Mesenchymal stem cell (in vitro differentiated cells and primary cell): ENCODE data around the gene AVPI1.

Source experiments
- DNase-seq: peaks from one replicate; pipeline ENCODE4 v3.0.0-alpha.2; 2013
- H2AFZ ChIP-seq: one replicate; pipeline ENCODE4 v1.6.1; 2013; ENCODE audit warnings: low read depth, mild to moderate bottlenecking, control low read depth, inconsistent platforms, low read length, moderate library complexity
- H2AK5ac ChIP-seq: 2 replicates; pipeline ENCODE4 v1.6.1; 2013; ENCODE audit warnings: low read length, moderate library complexity, mild to moderate bottlenecking, inconsistent platforms; ENCODE audit not compliant: severe bottlenecking
- H2BK120ac ChIP-seq: one replicate; pipeline ENCODE4 v1.6.1; 2013; ENCODE audit warnings: low read depth, mild to moderate bottlenecking, inconsistent platforms, low read length, moderate library complexity
- H2BK12ac ChIP-seq, 2 experiments: one replicate each; pipeline ENCODE4 v1.6.1; 2013; ENCODE audit warnings: inconsistent platforms in 2 of 2, low read length in 2 of 2, mild to moderate bottlenecking in 2 of 2, moderate library complexity in 2 of 2, control low read depth in 1 of 2
- H2BK15ac ChIP-seq: one replicate; pipeline ENCODE4 v1.6.1; 2013; ENCODE audit warnings: mild to moderate bottlenecking, low read depth, inconsistent platforms; ENCODE audit not compliant: poor library complexity, severe bottlenecking
- H2BK5ac ChIP-seq: 2 replicates; pipeline ENCODE4 v1.6.1; 2013; ENCODE audit warnings: low read depth, mild to moderate bottlenecking, low read length, control low read depth, inconsistent platforms; ENCODE audit not compliant: poor library complexity, severe bottlenecking
- H3K14ac ChIP-seq, 2 experiments: one replicate each; pipeline ENCODE4 v1.6.1; 2013; ENCODE audit warnings: inconsistent platforms in 2 of 2, low read length in 2 of 2, control low read depth in 1 of 2, mild to moderate bottlenecking in 1 of 2, moderate library complexity in 1 of 2
- H3K18ac ChIP-seq, 2 experiments: one replicate each; pipeline ENCODE4 v1.6.1; 2013; ENCODE audit warnings: inconsistent platforms in 2 of 2, low read length in 2 of 2, control low read depth in 1 of 2, low read depth in 1 of 2, mild to moderate bottlenecking in 1 of 2
- H3K23ac ChIP-seq, 2 experiments: one replicate each; pipeline ENCODE4 v1.6.1; 2013; ENCODE audit warnings: inconsistent platforms in 2 of 2, low read length in 2 of 2, mild to moderate bottlenecking in 2 of 2, moderate library complexity in 2 of 2, control low read depth in 1 of 2
- H3K27ac ChIP-seq: 2 replicates; pipeline ENCODE4 v1.5.1; 2013; ENCODE audit warnings: mild to moderate bottlenecking, moderate library complexity, low read length, control low read depth, inconsistent platforms; ENCODE audit not compliant: poor library complexity, severe bottlenecking
- H3K27me3 ChIP-seq, 2 experiments: 2 replicates each; pipeline versions ENCODE4 v1.6.1 to v1.7.0; 2013; ENCODE audit warnings: low read length in 2 of 2, mild to moderate bottlenecking in 2 of 2, moderate library complexity in 2 of 2, control low read depth in 1 of 2, inconsistent platforms in 1 of 2; ENCODE audit not compliant: control insufficient read depth in 1 of 2, insufficient read depth in 1 of 2
- H3K36me3 ChIP-seq, 2 experiments: 2 replicates each; pipeline versions ENCODE4 v1.6.1 to v1.7.0; 2013; ENCODE audit warnings: low read length in 2 of 2, control low read depth in 1 of 2, inconsistent platforms in 1 of 2, low read depth in 1 of 2, mild to moderate bottlenecking in 1 of 2; ENCODE audit not compliant: insufficient read depth in 2 of 2, control insufficient read depth in 1 of 2
- H3K4ac ChIP-seq, 2 experiments: one replicate each; pipeline ENCODE4 v1.6.1; 2013; ENCODE audit warnings: inconsistent platforms in 2 of 2, low read length in 2 of 2, mild to moderate bottlenecking in 2 of 2, moderate library complexity in 2 of 2, control low read depth in 1 of 2, low read depth in 1 of 2
- H3K4me1 ChIP-seq: 2 replicates; pipeline ENCODE4 v1.6.1; 2013; ENCODE audit warnings: low read depth, low read length, control low read depth; ENCODE audit not compliant: control insufficient read depth, insufficient read depth
- H3K4me2 ChIP-seq: 2 replicates; pipeline ENCODE4 v1.6.1; 2013; ENCODE audit warnings: low read length, mild to moderate bottlenecking, inconsistent platforms; ENCODE audit not compliant: poor library complexity, severe bottlenecking
- H3K4me3 ChIP-seq, 2 experiments: 2 replicates each; pipeline versions ENCODE4 v1.5.1 to v1.7.0; 2013; ENCODE audit warnings: low read length in 2 of 2, mild to moderate bottlenecking in 2 of 2, control low read depth in 1 of 2, low read depth in 1 of 2; ENCODE audit not compliant: insufficient read depth in 1 of 2
- H3K79me1 ChIP-seq: replicated peaks from 2 replicates; pipeline ENCODE4 v1.6.1; 2013; ENCODE audit warnings: mild to moderate bottlenecking, control low read depth, low read length, inconsistent platforms; ENCODE audit not compliant: poor library complexity, severe bottlenecking
- H3K9ac ChIP-seq: 2 replicates; pipeline ENCODE4 v1.7.0; 2013; ENCODE audit warnings: mild to moderate bottlenecking, low read length, moderate library complexity
- H3K9me3 ChIP-seq: 2 replicates; pipeline ENCODE4 v1.7.0; 2013; ENCODE audit warnings: mild to moderate bottlenecking, low read length; ENCODE audit not compliant: control insufficient read depth
- H4K8ac ChIP-seq: one replicate; pipeline ENCODE4 v1.6.1; 2013; ENCODE audit warnings: inconsistent platforms, mild to moderate bottlenecking, low read length, moderate library complexity
- H4K91ac ChIP-seq: one replicate; pipeline ENCODE4 v1.6.1; 2013; ENCODE audit warnings: mild to moderate bottlenecking, low read length, inconsistent platforms
- WGBS: methylation state at CpG from one replicate; pipeline ENCODE4 v1.1.7; 2013; ENCODE audit warnings: mixed read lengths; 5-methylcytosine and 5-hydroxymethylcytosine counted together

AVPI1 gene

DNA sequence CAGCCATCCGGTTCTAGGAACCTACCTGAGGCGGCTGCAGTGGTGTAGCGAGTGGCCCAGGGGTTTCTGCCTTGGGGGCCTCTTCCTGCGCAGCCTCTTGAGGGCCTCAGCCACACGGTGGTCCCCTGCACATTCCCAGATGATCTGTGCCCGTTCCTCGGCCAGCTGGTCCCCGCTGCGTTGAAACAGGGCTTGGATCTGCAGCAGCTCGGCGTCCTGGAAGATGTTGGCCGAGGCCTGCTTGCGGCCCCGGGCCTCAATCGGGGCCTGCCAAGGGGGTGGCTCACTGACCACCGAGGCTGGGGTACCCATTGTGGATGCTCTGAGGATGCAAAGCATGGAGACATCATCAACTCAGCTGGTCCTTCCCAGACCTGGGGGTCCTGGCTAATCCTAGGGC, 7.4 kb downstream of the AVPI1 start:
- Histone ChIP-seq H2AFZ (no peak overlapping the region), H3K4me2 (no peak overlapping the region), H4K91ac (no peak overlapping the region), H2BK5ac (no peak overlapping the region), H3K9ac (no peak overlapping the region), H3K4me3 (no peak overlapping the region), H2AK5ac (no peak overlapping the region), H3K79me1 (peaks cover 3% of the 10 kb centered on the region), H4K8ac (peak overlapping the region; percentile 50), H3K36me3 (peaks cover 30 to 59% of the 10 kb centered on the region in 2 experiments), H3K27me3 (no peaks in the 10 kb centered on the region), H2BK120ac (no peak overlapping the region), H3K23ac (no peak overlapping the region), H3K4ac (no peak overlapping the region), H3K18ac (no peak overlapping the region), H2BK12ac (no peak overlapping the region), H3K4me1 (peaks cover 7% of the 10 kb centered on the region), H3K27ac (no peak overlapping the region), H3K14ac (no peak overlapping the region), H3K9me3 (no peaks in the 10 kb centered on the region), H2BK15ac (no peak overlapping the region)
- DNase-seq = no peak
- WGBS = 96% methylated on average over 16 of the region's 16 CpGs

DNA sequence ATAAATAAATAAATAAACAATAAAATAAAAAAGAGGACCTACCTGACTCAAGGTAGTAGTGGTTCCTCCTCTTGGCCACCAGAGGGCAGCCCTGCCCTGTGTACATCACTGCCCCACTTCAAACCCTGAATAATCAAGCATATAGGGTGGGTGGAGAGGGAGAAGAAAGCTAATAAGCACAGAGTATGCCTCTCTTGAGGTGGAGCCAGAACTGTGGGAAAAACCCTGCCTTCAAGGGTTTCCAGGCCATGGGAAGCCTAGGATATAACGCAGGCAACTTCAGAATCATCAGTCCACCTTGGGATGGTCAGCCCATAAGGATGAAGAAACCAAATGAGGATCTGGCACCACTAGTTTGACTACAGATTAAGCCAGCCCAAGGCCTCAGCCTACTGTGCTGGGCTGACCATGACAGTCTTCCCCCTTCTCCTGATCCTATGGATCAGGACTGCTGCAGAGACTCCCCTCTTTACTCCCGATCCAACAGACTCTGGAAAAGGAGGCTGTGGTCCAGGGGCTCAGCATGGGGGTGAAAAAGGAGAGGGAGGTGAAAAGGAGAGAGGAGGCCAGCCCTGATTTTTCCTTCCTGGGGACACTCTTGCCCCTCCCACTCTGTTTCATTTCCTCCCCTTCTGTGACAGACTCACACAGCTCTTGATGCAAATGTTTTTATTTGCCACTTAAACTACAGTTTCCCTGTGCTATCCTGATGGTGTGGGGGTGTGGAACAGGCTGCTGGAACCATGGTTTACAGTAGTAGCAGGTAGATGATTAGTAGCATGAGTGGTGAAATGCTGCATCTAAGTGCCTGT, 10.1 kb downstream of the AVPI1 start:
- H3K4ac ChIP-seq = no peak overlapping the region
- no peaks in the 10 kb centered on the region for H3K4me1 ChIP-seq
- H3K23ac ChIP-seq = no peak overlapping the region

DNA sequence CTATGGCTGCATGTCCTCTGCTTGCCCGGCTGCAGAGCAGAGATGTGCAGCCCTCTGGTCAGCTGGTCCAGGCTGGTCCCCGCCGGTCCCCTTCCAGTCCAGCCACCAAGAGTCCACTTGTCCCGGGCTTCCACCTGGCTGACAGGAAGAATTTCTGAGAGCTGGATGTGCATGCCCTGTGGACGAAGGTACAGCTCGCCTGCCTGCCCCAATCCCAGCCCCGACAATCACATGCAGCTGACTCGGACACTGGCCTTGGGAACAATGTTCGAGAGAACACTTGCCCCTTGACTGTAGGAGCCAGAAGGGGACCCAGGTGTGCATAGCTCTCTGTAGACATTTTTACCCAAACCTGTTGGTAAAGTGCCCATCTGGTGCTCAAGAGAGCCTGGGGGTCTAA, 11.8 kb downstream of the AVPI1 start:
- no peak overlapping the region for H3K4me3 ChIP-seq
- no peak overlapping the region for H3K14ac ChIP-seq
- H3K79me1 ChIP-seq = no peaks in the 10 kb centered on the region
- H2BK15ac ChIP-seq = no peak overlapping the region
- no peaks in the 10 kb centered on the region for H3K4me1 ChIP-seq
- no peak overlapping the region for H2BK12ac ChIP-seq
- H3K27me3 ChIP-seq = no peaks in the 10 kb centered on the region
- H2BK120ac ChIP-seq = no peak overlapping the region
- no peaks in the 10 kb centered on the region for H3K9me3 ChIP-seq
- no peak overlapping the region for H3K9ac ChIP-seq
- H3K23ac ChIP-seq = no peak overlapping the region
- H3K36me3 ChIP-seq = peaks cover 43 to 90% of the 10 kb centered on the region in 2 experiments
- no peak overlapping the region for H2BK5ac ChIP-seq
- no peak for DNase-seq
- H4K91ac ChIP-seq = no peak overlapping the region
- H3K18ac ChIP-seq = no peak overlapping the region
- H2AK5ac ChIP-seq = no peak overlapping the region
- H3K4me2 ChIP-seq = no peak overlapping the region
- no peak overlapping the region for H3K4ac ChIP-seq
- 91% methylated on average over 9 of the region's 9 CpGs for WGBS
- H2AFZ ChIP-seq = no peak overlapping the region
- H4K8ac ChIP-seq = no peak overlapping the region
- H3K27ac ChIP-seq = no peak overlapping the region

More for the DNA sequence above, 10.1 kb downstream of the AVPI1 start:
- Histone ChIP-seq H2AFZ (no peak overlapping the region), H2BK5ac (no peak overlapping the region), H3K4me3 (no peak overlapping the region), H2BK15ac (no peak overlapping the region), H3K9ac (no peak overlapping the region), H3K18ac (no peak overlapping the region), H4K91ac (no peak overlapping the region), H3K36me3 (peaks cover 43 to 83% of the 10 kb centered on the region in 2 experiments), H2BK12ac (no peak overlapping the region), H2BK120ac (no peak overlapping the region), H3K4me2 (no peak overlapping the region), H3K14ac (no peak overlapping the region), H3K9me3 (no peaks in the 10 kb centered on the region), H3K79me1 (peaks cover 1% of the 10 kb centered on the region), H4K8ac (no peak overlapping the region), H2AK5ac (no peak overlapping the region), H3K27me3 (no peaks in the 10 kb centered on the region), H3K27ac (no peak overlapping the region)
- peak; percentile 61 for DNase-seq
- WGBS = 85% methylated on average over 1 of the region's 2 CpGs

DNA sequence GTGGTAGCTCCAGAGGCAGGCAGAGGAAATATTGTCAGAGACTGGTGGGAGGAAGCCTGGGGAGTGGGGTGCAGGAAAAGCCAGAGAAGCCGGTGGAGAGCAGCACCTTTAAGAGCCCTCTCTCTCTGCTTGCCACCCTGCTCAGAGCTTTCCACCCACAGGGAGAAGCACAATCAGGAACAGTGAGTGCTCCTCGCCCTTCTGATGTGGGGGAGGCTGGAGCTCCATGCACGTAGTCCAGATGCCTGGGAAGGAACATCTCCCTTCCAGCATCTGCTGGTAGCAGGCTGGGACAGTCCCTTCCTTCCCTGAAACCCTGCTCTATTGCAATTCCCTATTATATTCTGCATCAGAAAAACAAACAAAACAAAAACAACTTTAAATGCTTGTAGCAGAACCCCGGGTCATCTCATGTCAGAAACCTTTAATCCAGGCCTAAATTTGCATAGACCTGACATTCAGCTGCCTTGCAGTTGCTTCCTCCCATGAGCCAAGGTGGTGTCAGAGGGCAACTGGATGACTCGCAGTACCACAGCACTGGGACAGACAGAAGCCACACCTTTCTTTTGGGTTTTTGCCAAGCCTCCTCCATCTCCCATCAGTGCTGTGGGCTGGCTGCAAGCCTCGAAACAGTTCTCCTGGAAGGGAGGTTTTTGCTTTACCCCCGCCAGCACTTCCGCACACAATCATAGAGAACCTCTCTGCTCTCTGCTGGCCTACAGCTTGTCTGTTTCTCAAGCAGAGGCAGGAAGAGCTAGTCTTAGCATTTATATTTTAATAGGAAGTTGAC, 13.1 kb downstream of the AVPI1 start:
- peak; percentile 43 for DNase-seq
- H2AK5ac ChIP-seq = no peak overlapping the region
- H3K27me3 ChIP-seq = no peaks in the 10 kb centered on the region
- no peaks in the 10 kb centered on the region for H3K9me3 ChIP-seq
- H2BK15ac ChIP-seq = peak overlapping the region; percentile 60
- no peak overlapping the region for H3K14ac ChIP-seq
- H3K4me2 ChIP-seq = no peak overlapping the region
- H2AFZ ChIP-seq = no peak overlapping the region
- H3K4ac ChIP-seq = no peak overlapping the region
- no peaks in the 10 kb centered on the region for H3K4me1 ChIP-seq
- peak overlapping the region; percentile 28 for H3K9ac ChIP-seq
- WGBS = 82% methylated on average over 8 of the region's 8 CpGs
- H3K4me3 ChIP-seq = no peak overlapping the region
- no peak overlapping the region for H4K8ac ChIP-seq
- H3K27ac ChIP-seq = no peak overlapping the region
- no peak overlapping the region for H3K18ac ChIP-seq
- no peaks in the 10 kb centered on the region for H3K79me1 ChIP-seq
- peaks cover 37 to 90% of the 10 kb centered on the region in 2 experiments for H3K36me3 ChIP-seq
- H3K23ac ChIP-seq = no peak overlapping the region
- H4K91ac ChIP-seq = no peak overlapping the region
- no peak overlapping the region for H2BK5ac ChIP-seq
- H2BK120ac ChIP-seq = no peak overlapping the region
- H2BK12ac ChIP-seq = no peak overlapping the region
